ENCODE data around the gene TDRD7. TPM values are rescaled to one million over a fixed set of nuclear protein-coding genes. Genes with fewer than 3 reads are reported as not detected.

The TDRD7 gene
- total and polyA plus RNA-seq, 2 donors from 2014 or later, result 7.8 to 15.0 TPM

- Histone ChIP-seq H3K9ac (ENCODE audit: low read length in 3 of 3) (no peak overlapping the region), H3K27me3 (ENCODE audit: control insufficient read depth, insufficient read depth, low read length) (no peaks in the 10 kb centered on the region), H3K9me3 (ENCODE audit: control insufficient read depth in 2 of 3, insufficient read depth in 1 of 3, low read length in 3 of 3) (no peaks in the 10 kb centered on the region), H3K36me3 (ENCODE audit: control insufficient read depth in 2 of 3, insufficient read depth in 3 of 3, low read length in 3 of 3) (no peaks in the 10 kb centered on the region), H3K4me1 (ENCODE audit: control insufficient read depth in 2 of 3, insufficient read depth in 2 of 3, low read depth in 1 of 3, low read length in 3 of 3) (peaks cover 3 to 7% (median 4%) of the 10 kb centered on the region in 3 donors), H3K27ac (ENCODE audit: low read depth in 2 of 2, low read length in 2 of 2) (no peak overlapping the region), H3K4me3 (ENCODE audit: low read length in 3 of 3) (no peak overlapping the region)
- intact Hi-C loops (cut with DNase I), result no loop called here
- DNase-seq, result no peak
- FAIRE-seq, result no peak
- TF ChIP-seq CTCF (IDR thresholded peaks at IDR 0.05; ENCODE audit: borderline replicate concordance, extremely low read depth, insufficient read depth), result no peak
Measured at GRCh38 chr9:97408562-97408961, 3.3 kb upstream of the TDRD7 start.

GRCh38 chr9:97411440-97411788 is 482 bp upstream of the TDRD7 start:
- Histone ChIP-seq H3K4me1 (ENCODE audit: control insufficient read depth in 2 of 3, insufficient read depth in 2 of 3, low read depth in 1 of 3, low read length in 3 of 3) (peaks cover 3 to 5% (median 4%) of the 10 kb centered on the region in 3 donors), H3K4me3 (ENCODE audit: low read length in 3 of 3) (peak overlapping the region; percentile 48 to 78 (median 67)), H3K9me3 (ENCODE audit: control insufficient read depth in 2 of 3, insufficient read depth in 1 of 3, low read length in 3 of 3) (no peaks in the 10 kb centered on the region), H3K27ac (ENCODE audit: low read depth in 2 of 2, low read length in 2 of 2) (no peak overlapping the region), H3K36me3 (ENCODE audit: control insufficient read depth in 2 of 3, insufficient read depth in 3 of 3, low read length in 3 of 3) (no peaks in the 10 kb centered on the region), H3K9ac (ENCODE audit: low read length in 3 of 3) (peak overlapping the region in 2 of 3 donors; percentile 37 to 58), H3K27me3 (ENCODE audit: control insufficient read depth, insufficient read depth, low read length) (no peaks in the 10 kb centered on the region)
- no peak for TF ChIP-seq CTCF (IDR thresholded peaks at IDR 0.05; ENCODE audit: borderline replicate concordance, extremely low read depth, insufficient read depth)
- intact Hi-C loops (cut with DNase I), result no loop called here
- DNase-seq (no peak), FAIRE-seq (no peak)

GRCh38 chr9:97412626-97413385 is 910 bp downstream of the TDRD7 start:
- DNase-seq (peak in 1 of 5 donors; percentile 16), FAIRE-seq (no peak)
- Histone ChIP-seq H3K27ac (ENCODE audit: low read depth in 2 of 2, low read length in 2 of 2) (peak overlapping the region in 1 of 2 donors; percentile 52), H3K4me3 (ENCODE audit: low read length in 3 of 3) (peak overlapping the region; percentile 61 to 83 (median 74)), H3K36me3 (ENCODE audit: control insufficient read depth in 2 of 3, insufficient read depth in 3 of 3, low read length in 3 of 3) (no peaks in the 10 kb centered on the region), H3K9me3 (ENCODE audit: control insufficient read depth in 2 of 3, insufficient read depth in 1 of 3, low read length in 3 of 3) (no peaks in the 10 kb centered on the region), H3K27me3 (ENCODE audit: control insufficient read depth, insufficient read depth, low read length) (no peaks in the 10 kb centered on the region), H3K4me1 (ENCODE audit: control insufficient read depth in 2 of 3, insufficient read depth in 2 of 3, low read depth in 1 of 3, low read length in 3 of 3) (peaks cover 0 to 5% (median 3%) of the 10 kb centered on the region in 3 donors), H3K9ac (ENCODE audit: low read length in 3 of 3) (peak overlapping the region; percentile 8 to 58 (median 10))
- intact Hi-C loops (cut with DNase I), result no loop called here
- no peak for TF ChIP-seq CTCF (IDR thresholded peaks at IDR 0.05; ENCODE audit: borderline replicate concordance, extremely low read depth, insufficient read depth)
